NCI-H2196 treated with DMSO at 0.1 percent for 48 hours (cell line): ENCODE measurements around the gene FGF14.
A peak's percentile ranks its signal among the peaks of the same experiment; 100 is the strongest.
"Not testable (repeated sequence)": the region's sequence is repeated elsewhere in the genome, so short reads cannot be mapped to it uniquely, and the experiment has no call there.

Experiments
- DNase-seq: peaks from one replicate; lab custom pipeline; 2025; ENCODE audit not compliant: unreplicated experiment; lab: John Stamatoyannopoulos, UW

Gene FGF14

GRCh38 chr13:101876951-101877350 lies 524.9 kb downstream of the FGF14 start:
- DNase-seq = no peak

DNA sequence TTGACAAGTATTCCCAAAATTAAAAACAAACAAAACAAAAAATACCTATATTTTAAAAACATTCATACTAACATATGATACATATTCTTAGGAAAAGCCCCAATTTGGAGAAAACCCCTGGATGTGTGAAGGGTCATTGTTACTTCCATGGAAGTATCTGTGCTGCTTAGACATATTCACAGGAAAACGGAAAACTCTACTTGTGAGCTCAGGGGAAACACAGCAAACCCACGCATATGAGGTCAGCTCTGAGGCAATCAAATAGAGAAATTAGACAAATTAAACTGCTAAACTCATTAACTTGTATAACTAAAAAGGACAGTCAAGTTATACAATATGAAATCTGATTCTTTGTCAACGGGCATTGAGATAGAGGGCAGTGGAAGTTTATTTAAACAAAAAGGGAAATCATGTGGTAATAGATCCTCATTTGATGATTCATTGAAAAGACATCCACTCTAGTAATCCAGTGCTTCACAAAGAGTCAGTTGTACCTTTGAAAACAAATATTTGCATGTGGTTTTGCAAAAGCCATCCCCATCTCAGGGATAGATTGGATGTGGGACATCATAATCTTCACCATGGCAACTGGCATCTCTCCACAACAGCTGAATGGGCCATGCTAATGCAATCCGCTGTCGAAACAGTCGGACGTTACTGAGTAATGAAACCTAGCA lies 526.0 kb downstream of the FGF14 start:
- DNase-seq = peak; percentile 83

GRCh38 chr13:101875091-101875490 lies 526.8 kb downstream of the FGF14 start:
- no peak for DNase-seq

DNA sequence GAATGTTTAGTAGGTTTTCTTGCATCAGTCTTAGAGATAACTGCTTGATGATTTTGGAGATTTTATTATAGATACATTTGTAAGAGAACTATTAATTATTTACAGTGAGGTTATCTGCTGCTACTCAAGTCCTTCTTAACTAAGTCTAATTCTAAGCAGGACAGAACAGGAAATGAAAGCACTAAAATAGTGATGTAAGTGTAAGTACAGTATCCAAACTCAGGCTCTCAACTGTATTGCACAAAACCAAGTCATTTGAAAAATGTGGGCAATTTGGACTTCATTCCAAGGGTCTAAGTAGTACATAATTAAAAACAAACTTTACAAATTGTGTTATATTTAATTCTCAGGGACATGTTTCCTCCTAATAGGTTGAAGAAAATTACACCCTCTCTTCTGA lies 532.3 kb downstream of the FGF14 start:
- no peak for DNase-seq

GRCh38 chr13:101868585-101869469 lies 533.0 kb downstream of the FGF14 start:
- peak; percentile 17 for DNase-seq

DNA sequence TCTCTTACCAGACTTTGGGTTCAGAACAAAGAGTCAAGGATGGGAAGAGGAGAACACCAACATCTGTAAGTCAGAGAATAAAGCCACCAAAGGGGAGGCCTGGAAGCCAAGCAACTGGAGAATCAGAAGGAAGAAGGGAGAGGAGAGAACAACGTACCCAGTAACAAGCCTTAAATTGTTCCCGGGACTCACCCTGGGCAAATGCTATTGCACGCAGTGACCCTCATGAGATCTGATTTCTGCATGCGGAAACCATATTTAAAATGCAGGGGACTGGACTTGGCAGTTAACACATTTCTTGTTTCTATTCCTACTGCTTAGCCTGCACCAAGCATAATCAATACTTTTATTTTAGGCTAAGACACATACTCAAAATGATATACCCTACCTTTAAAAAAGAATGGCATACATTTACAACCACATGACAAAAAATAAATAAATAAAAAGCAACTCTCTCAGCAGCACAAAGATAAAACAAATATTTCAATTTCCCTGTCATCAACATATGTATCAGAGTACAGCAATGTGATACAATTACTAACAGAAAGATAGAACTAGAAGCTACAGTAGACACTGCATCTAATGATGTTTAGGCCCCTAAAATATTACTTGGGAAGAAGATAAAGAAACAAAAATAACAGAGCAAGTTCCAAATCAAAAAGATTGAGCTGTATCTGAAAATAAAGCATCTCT lies 534.8 kb downstream of the FGF14 start:
- DNase-seq = no peak

- DNase-seq = no peak
Observed at GRCh38 chr13:101858860-101859259, 543.0 kb downstream of the FGF14 start.

DNA sequence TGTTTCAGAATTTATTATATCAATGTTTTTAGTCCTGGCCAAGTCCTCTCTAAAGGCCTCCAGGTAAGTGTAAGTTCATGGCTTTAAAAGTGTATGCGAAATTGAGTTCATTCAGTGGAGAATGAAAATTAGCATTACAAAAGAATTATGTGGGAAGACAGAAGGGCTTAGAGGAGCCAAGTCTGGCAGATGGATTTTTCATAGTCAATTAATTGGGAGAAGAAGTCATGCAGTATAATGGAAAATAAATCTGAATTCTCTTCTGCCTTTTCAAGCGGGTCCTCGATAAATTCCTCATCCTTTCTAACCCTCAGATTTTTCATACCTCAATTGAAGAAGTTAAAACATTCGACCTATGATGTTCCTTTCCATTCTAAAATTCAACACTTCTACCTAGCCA lies 555.1 kb downstream of the FGF14 start:
- no peak for DNase-seq

- no peak for DNase-seq
Observed at GRCh38 chr13:101846249-101846648, 555.6 kb downstream of the FGF14 start.

- DNase-seq = no peak
Observed at GRCh38 chr13:101845245-101846020, 556.4 kb downstream of the FGF14 start.

DNA sequence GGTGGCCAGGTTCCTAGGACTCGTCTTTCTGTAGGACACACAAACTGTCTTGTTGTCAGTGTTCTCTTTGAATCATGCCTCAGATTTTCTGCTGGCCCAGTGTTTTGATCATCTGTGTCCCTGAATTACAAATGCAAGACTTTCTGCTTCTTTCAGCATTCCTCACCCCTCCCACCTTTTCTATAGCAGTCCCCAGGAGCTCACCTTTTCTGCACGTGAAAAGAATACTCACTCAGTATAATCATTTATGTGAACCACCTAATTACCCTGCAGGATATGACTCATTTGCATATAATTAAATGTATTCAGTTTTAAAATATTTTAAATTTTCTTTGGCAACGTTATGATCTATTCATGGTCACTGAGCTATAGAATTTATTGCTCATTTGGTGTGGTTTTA lies 560.1 kb downstream of the FGF14 start:
- DNase-seq = no peak

- DNase-seq = no peak
Observed at GRCh38 chr13:101838323-101838722, 563.5 kb downstream of the FGF14 start.

DNA sequence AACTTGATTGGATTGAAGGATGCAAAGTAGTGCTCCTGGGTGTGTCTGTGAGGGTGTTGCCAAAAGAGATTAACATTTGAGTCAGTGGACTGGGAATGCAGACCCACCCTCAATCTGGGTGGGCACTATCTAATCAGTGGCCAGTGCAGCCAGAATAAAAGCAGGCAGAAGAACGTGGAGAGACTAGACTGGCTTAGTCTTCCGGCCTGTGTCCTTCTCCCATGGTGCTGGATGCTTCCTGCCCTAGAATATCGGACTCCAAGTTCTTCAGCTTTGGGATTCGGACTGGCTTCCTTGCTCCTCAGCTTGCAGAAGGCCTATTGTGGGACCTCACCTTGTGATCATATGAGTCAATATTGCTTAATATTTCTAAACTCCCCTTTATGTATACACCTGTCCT lies 564.1 kb downstream of the FGF14 start:
- not testable (repeated sequence) for DNase-seq

- no peak for DNase-seq
Observed at GRCh38 chr13:101837288-101837687, 564.6 kb downstream of the FGF14 start.

DNA sequence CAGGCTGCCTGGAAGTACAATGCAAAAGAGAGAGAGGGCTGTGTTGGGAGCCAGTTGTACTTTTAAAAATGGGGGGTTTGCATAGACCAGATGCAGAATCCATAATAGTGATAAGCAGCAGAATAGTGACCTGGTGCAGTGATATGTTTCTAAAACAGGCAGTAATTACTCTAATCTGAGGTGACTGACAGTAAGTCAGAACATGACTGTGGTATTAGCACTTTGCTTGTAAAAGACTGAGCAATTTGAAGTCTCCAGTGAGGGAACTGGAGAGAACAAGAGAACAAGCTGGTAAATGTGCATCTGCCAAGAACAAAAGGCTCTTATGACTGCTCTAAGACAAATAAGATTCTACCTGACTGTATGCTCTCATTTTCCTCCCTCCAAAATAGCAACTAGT lies 565.9 kb downstream of the FGF14 start:
- no peak for DNase-seq

DNA sequence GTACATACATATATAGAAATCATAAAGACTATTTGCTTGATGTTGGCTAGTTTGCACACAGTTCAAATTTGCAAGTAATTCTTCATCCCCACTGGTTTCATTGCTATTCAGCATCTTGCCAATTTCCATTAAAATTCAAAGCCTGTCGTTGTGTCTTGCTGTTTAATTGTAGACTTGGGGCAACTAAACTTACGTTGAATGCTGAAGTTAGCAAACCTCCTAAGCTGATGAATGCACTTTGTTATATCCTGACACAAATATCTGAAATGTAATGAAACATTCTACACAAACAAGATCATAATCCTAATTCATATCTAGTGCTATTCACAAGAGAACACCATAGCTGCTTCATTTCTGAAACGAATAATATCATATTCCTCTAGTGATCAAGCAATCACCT lies 568.2 kb downstream of the FGF14 start:
- no peak for DNase-seq

- DNase-seq = no peak
Observed at GRCh38 chr13:101830035-101830434, 571.8 kb downstream of the FGF14 start.

DNA sequence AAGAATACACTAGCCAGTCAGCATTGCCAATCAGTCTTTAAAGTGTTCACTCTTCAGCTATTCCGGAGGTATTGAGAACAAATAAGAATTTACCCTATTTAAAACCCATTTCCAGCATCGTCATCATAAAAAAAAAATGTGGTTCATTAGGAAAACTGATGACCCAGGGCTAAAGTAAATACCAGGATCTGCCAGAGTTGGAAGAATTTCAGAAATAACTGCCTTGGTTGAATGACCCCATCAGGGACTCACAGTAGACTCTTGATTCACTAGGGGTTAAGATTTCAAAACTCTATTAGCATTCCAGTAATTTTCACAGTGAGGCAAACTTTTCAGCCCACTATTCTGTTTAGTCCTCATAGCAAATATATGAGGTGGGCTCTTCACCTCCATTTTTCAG lies 572.4 kb downstream of the FGF14 start:
- DNase-seq = no peak

DNA sequence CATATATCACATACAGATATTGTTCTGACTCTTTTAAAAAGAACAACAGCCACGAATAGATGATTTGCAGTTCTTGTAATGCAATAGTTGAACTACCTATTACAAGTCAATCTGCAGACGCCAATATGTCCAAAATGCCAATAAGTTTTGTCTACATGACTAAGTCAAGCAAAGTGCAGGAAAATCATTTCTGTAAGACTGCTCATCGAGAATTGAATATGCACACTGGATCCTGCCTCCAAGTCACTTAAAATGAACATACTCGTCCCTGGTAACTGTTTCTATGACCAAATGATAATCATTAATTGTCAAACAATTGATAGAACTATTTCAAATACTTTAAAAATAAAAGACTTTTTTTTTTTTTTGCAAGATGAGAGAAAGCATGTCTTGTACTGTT lies 573.7 kb downstream of the FGF14 start:
- no peak for DNase-seq

DNA sequence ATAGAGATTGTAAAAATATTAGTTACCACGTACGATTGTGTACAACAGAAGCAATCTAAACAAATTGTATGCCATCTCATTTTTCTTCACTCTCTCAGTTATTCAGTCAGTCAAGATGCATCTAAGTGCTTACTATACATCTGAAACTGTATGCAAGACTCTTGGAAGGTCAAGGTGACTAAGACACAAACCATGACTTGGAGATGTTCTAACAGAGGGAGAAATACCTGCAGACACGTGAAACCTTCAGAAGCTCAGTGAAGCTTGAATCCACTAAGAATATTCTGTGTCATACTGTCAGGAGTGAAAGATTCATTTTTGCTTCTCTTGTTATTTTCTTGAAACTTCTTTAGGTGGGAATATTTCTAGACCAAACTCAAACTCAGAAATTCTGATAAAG lies 584.0 kb downstream of the FGF14 start:
- no peak for DNase-seq

DNA sequence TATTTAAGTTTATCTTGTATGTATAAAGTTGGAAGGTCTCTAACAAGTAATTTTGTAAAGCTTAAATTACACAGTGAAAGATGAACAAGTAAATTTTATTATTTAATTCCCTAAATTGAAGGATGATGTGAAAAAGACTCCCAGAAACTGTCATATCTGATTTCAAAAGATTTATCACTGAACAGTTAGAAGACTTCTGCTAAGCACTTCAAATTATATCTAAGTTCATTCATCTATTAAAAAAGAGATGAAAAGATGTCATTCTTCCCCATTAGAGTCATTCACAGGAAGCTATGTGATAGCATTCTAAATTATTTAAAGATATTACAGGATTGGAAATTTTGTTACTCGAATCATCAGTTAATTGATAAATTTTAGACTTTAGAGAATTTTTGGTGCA lies 590.0 kb downstream of the FGF14 start:
- no peak for DNase-seq
